Measurements from ENCODE around the gene MEIOB. TPM values are rescaled to one million over a fixed set of nuclear protein-coding genes. Genes with fewer than 3 reads are reported as not detected.

Gene MEIOB
- total RNA-seq, 1 experiment from 2014 or later, result 1.4 TPM

GRCh38 chr16:1879477-1879876, 7.5 kb upstream of the MEIOB start:
- Mint-ChIP-seq H3K27me3 (ENCODE audit: low read depth) (peaks cover 12% of the 10 kb centered on the region), H3K4me3 (no peak overlapping the region), H3K9me3 (no peaks in the 10 kb centered on the region), H3K36me3 (no peaks in the 10 kb centered on the region), H3K27ac (no peak overlapping the region), H3K4me1 (no peaks in the 10 kb centered on the region)
- CTCF ChIA-PET, result interaction anchor here (2.1 kb wide), 1 partner anchor 44 kb away, joined by 6 read pairs; no protein-coding TSS in a partner anchor
- DNase-seq (ENCODE audit: low spot score) (no peak), ATAC-seq (no peak)
- POLR2A ChIA-PET, result no interaction called here
- TF ChIP-seq, protein P1, sequence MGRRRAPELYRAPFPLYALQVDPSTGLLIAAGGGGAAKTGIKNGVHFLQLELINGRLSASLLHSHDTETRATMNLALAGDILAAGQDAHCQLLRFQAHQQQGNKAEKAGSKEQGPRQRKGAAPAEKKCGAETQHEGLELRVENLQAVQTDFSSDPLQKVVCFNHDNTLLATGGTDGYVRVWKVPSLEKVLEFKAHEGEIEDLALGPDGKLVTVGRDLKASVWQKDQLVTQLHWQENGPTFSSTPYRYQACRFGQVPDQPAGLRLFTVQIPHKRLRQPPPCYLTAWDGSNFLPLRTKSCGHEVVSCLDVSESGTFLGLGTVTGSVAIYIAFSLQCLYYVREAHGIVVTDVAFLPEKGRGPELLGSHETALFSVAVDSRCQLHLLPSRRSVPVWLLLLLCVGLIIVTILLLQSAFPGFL (CRISPR knock-in tag; IDR thresholded peaks at IDR 0.05; ENCODE audit: borderline replicate concordance), result no peak
- no peak for TF ChIP-seq OVOL2 (CRISPR knock-in tag; IDR thresholded peaks at IDR 0.05; ENCODE audit: borderline replicate concordance)
- TF ChIP-seq NFE2L1 (CRISPR knock-in tag; IDR thresholded peaks at IDR 0.05), result no peak
- no peak for TF ChIP-seq TEAD4 (CRISPR knock-in tag; IDR thresholded peaks at IDR 0.05)
- no peak for TF ChIP-seq MLX (CRISPR knock-in tag; IDR thresholded peaks at IDR 0.05)
- TF ChIP-seq, protein P2, sequence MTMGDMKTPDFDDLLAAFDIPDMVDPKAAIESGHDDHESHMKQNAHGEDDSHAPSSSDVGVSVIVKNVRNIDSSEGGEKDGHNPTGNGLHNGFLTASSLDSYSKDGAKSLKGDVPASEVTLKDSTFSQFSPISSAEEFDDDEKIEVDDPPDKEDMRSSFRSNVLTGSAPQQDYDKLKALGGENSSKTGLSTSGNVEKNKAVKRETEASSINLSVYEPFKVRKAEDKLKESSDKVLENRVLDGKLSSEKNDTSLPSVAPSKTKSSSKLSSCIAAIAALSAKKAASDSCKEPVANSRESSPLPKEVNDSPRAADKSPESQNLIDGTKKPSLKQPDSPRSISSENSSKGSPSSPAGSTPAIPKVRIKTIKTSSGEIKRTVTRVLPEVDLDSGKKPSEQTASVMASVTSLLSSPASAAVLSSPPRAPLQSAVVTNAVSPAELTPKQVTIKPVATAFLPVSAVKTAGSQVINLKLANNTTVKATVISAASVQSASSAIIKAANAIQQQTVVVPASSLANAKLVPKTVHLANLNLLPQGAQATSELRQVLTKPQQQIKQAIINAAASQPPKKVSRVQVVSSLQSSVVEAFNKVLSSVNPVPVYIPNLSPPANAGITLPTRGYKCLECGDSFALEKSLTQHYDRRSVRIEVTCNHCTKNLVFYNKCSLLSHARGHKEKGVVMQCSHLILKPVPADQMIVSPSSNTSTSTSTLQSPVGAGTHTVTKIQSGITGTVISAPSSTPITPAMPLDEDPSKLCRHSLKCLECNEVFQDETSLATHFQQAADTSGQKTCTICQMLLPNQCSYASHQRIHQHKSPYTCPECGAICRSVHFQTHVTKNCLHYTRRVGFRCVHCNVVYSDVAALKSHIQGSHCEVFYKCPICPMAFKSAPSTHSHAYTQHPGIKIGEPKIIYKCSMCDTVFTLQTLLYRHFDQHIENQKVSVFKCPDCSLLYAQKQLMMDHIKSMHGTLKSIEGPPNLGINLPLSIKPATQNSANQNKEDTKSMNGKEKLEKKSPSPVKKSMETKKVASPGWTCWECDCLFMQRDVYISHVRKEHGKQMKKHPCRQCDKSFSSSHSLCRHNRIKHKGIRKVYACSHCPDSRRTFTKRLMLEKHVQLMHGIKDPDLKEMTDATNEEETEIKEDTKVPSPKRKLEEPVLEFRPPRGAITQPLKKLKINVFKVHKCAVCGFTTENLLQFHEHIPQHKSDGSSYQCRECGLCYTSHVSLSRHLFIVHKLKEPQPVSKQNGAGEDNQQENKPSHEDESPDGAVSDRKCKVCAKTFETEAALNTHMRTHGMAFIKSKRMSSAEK (CRISPR knock-in tag; IDR thresholded peaks at IDR 0.05; ENCODE audit: borderline replicate concordance), result no peak
- no peak for TF ChIP-seq ZNF219 (CRISPR knock-in tag; IDR thresholded peaks at IDR 0.05; ENCODE audit: borderline replicate concordance)
- no peak for TF ChIP-seq FOXP1 (CRISPR knock-in tag; IDR thresholded peaks at IDR 0.05; ENCODE audit: borderline replicate concordance)
- TF ChIP-seq AR (CRISPR knock-in tag; IDR thresholded peaks at IDR 0.05), result no peak
- TF ChIP-seq, protein P3, sequence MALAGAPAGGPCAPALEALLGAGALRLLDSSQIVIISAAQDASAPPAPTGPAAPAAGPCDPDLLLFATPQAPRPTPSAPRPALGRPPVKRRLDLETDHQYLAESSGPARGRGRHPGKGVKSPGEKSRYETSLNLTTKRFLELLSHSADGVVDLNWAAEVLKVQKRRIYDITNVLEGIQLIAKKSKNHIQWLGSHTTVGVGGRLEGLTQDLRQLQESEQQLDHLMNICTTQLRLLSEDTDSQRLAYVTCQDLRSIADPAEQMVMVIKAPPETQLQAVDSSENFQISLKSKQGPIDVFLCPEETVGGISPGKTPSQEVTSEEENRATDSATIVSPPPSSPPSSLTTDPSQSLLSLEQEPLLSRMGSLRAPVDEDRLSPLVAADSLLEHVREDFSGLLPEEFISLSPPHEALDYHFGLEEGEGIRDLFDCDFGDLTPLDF (CRISPR knock-in tag; IDR thresholded peaks at IDR 0.05), result no peak
- TF ChIP-seq ARID4B (CRISPR knock-in tag; IDR thresholded peaks at IDR 0.05; ENCODE audit: borderline replicate concordance), result no peak
